Measurements from ENCODE around the gene GEMIN5.

GRCh38 chr5:154972476-154973080 lies 34.6 kb upstream of the GEMIN5 start:
- TF ChIP-seq CTCF (conservative IDR thresholded peaks at IDR 0.05; ENCODE audit: low read depth, low read length): peak; percentile 67
- no peak for TF ChIP-seq MAZ (IDR thresholded peaks at IDR 0.05; ENCODE audit: borderline replicate concordance, low read depth, low read length)
- TF ChIP-seq POLR2A (IDR thresholded peaks at IDR 0.05; ENCODE audit: low read depth, low read length): no peak
- no peak for TF ChIP-seq USF2 (IDR thresholded peaks at IDR 0.05; ENCODE audit: low read depth, low read length)
- TF ChIP-seq RAD21 (IDR thresholded peaks at IDR 0.05; ENCODE audit: low read length): peak; percentile 76
- TF ChIP-seq CEBPB (IDR thresholded peaks at IDR 0.05; ENCODE audit: low read depth, low read length): no peak
- no peak for TF ChIP-seq BHLHE40 (IDR thresholded peaks at IDR 0.05; ENCODE audit: low read depth, low read length)
- TF ChIP-seq ELK1 (IDR thresholded peaks at IDR 0.05; ENCODE audit: borderline replicate concordance, low read depth, low read length): no peak
- no peak for TF ChIP-seq MXI1 (IDR thresholded peaks at IDR 0.05; ENCODE audit: borderline replicate concordance, low read depth, low read length)

Measured in IMR-90 (cell line).